CD1c-positive myeloid dendritic cell (primary cell): ENCODE measurements around the gene UBR2.
A peak's percentile ranks its signal among the peaks of the same experiment; 100 is the strongest.

ENCODE experiments used
- DNase-seq: peaks from one replicate; pipeline ENCODE4 v3.0.0-alpha.2; 2016; ENCODE audit errors: extremely low spot score

Gene UBR2

GRCh38 chr6:42563697-42564505 is at the start of gene UBR2:
Gene UBR2 (plus strand): TSS chr6:42564029. CDS start chr6:42564320, 291 bp downstream.
- DNase-seq, result peak; percentile 98

GRCh38 chr6:42514745-42515144 is 49.1 kb upstream of the UBR2 start:
- peak; percentile 74 for DNase-seq

GRCh38 chr6:42519779-42520178 is 44.0 kb upstream of the UBR2 start:
- no peak for DNase-seq

GRCh38 chr6:42520786-42521607 is 42.8 kb upstream of the UBR2 start:
- DNase-seq, result peak; percentile 32

- no peak for DNase-seq
Measured at GRCh38 chr6:42522036-42522435, 41.8 kb upstream of the UBR2 start.

GRCh38 chr6:42522942-42523814 is 40.7 kb upstream of the UBR2 start:
- no peak for DNase-seq

GRCh38 chr6:42525206-42525605 is 38.6 kb upstream of the UBR2 start:
- DNase-seq, result no peak

GRCh38 chr6:42526616-42527015 is 37.2 kb upstream of the UBR2 start:
- DNase-seq, result no peak

- no peak for DNase-seq
Measured at GRCh38 chr6:42527204-42527603, 36.6 kb upstream of the UBR2 start.

GRCh38 chr6:42530296-42530695 is 33.5 kb upstream of the UBR2 start:
- peak; percentile 43 for DNase-seq

- peak; percentile 55 for DNase-seq
Measured at GRCh38 chr6:42530751-42531150, 33.1 kb upstream of the UBR2 start.

GRCh38 chr6:42532038-42532669 is 31.7 kb upstream of the UBR2 start:
- peak; percentile 69 for DNase-seq

- no peak for DNase-seq
Measured at GRCh38 chr6:42533794-42534193, 30.0 kb upstream of the UBR2 start.

GRCh38 chr6:42537536-42537935 is 26.3 kb upstream of the UBR2 start:
- no peak for DNase-seq

- no peak for DNase-seq
Measured at GRCh38 chr6:42539135-42539534, 24.7 kb upstream of the UBR2 start.

- peak; percentile 64 for DNase-seq
Measured at GRCh38 chr6:42545226-42545773, 18.5 kb upstream of the UBR2 start.

- DNase-seq, result peak; percentile 90
Measured at GRCh38 chr6:42547407-42548329, 16.2 kb upstream of the UBR2 start.

GRCh38 chr6:42550277-42550676 is 13.6 kb upstream of the UBR2 start:
- no peak for DNase-seq

GRCh38 chr6:42551217-42551616 is 12.6 kb upstream of the UBR2 start:
- DNase-seq, result no peak

- DNase-seq, result no peak
Measured at GRCh38 chr6:42552380-42552779, 11.4 kb upstream of the UBR2 start.
